HCT116 (cell line): ENCODE data around the gene NAA11. TPM values are rescaled to one million over a fixed set of nuclear protein-coding genes. Genes with fewer than 3 reads are reported as not detected.

Experiments
- ATAC-seq: fragments of 200-7000 bp; cut with Tn5 transposase; 2 replicates; pipeline ENCODE4 v1.9.1; 2020; ENCODE audit warnings: mild to moderate bottlenecking, moderate library complexity
- BruUV-seq: library from RNA; stranded (reverse); fragments of 400-500 nt; replicated peaks from 2 replicates; lab custom pipeline; 2021; lab: Mats Ljungman, UMichigan
- CTCF ChIA-PET: fragments of 300-600 bp; sonication (Branson Sonifier 250); formaldehyde crosslinking; loops from one replicate; lab custom pipeline; 2021; ENCODE audit warnings: antibody characterized with exemption; lab: Charles Lee
- POLR2A ChIA-PET: fragments of 300-600, 350-600 bp; sonication (Branson Sonifier 250); formaldehyde crosslinking; loops from one replicate; lab custom pipeline; 2021; ENCODE audit warnings: antibody characterized with exemption; lab: Charles Lee
- RAD21 ChIA-PET, 2 experiments: fragments of 300-600 bp; sonication (Branson Sonifier 250); formaldehyde crosslinking; loops; one replicate each; lab custom pipeline; 2023; ENCODE audit warnings: low total read pairs in 2 of 2; ENCODE audit not compliant: uncharacterized antibody in 2 of 2, unreplicated experiment in 2 of 2, low non-redundant PET in 1 of 2; lab: Charles Lee
- DNase-seq: peaks from one replicate; pipeline ENCODE4 v3.0.0-alpha.2; 2010; ENCODE audit warnings: low read depth, low spot score
- H2AFZ ChIP-seq: fragments of 200-600 bp; shearing (Covaris generic), sonication (generic); 2 replicates; pipeline ENCODE4 v1.6.1; 2017; ENCODE audit warnings: low read depth, mixed run types, mixed read lengths, antibody characterized with exemption, low read length; ENCODE audit not compliant: poor library complexity, severe bottlenecking
- H3K27ac ChIP-seq: 2 replicates; pipeline ENCODE4 v1.5.1; 2012; ENCODE audit warnings: low read depth, low read length
- H3K27me3 ChIP-seq: fragments of 200-600 bp; sonication (generic); 2 replicates; pipeline ENCODE4 v1.6.1; 2016; ENCODE audit warnings: mixed run types, low read length, mixed read lengths; ENCODE audit not compliant: insufficient read depth
- H3K36me3 ChIP-seq, 2 experiments: fragments of 200-500 bp in 1 of 2; fragments of 200-600 bp in 1 of 2; sonication (Bioruptor generic) in 1 of 2; sonication (generic) in 1 of 2; 2 replicates each; pipeline versions ENCODE4 v1.5.1 to v1.6.1; 2014 to 2016; ENCODE audit warnings: low read length in 2 of 2, inconsistent platforms in 1 of 2, mixed read lengths in 1 of 2, mixed run types in 1 of 2; ENCODE audit not compliant: insufficient read depth in 2 of 2, control insufficient read depth in 1 of 2
- H3K4me1 ChIP-seq, 2 experiments: fragments of 200-600 bp in 1 of 2; sonication (generic) in 1 of 2; 2 replicates each; pipeline versions ENCODE4 v1.5.1 to v1.6.1; 2012 to 2017; ENCODE audit warnings: low read length in 2 of 2, inconsistent platforms in 1 of 2, mild to moderate bottlenecking in 1 of 2, mixed read lengths in 1 of 2, mixed run types in 1 of 2, moderate library complexity in 1 of 2; ENCODE audit not compliant: insufficient read depth in 2 of 2, control insufficient read depth in 1 of 2
- H3K4me2 ChIP-seq: fragments of 200-600 bp; sonication (generic); 2 replicates; pipeline ENCODE4 v1.6.1; 2017; ENCODE audit warnings: mixed run types, low read length, mixed read lengths
- H3K4me3 ChIP-seq, 2 experiments: fragments of 200-600 bp in 1 of 2; sonication (generic) in 1 of 2; replicated peaks in 1 of 2; 2 replicates each; pipeline ENCODE4 v1.5.1; 2011 to 2016; ENCODE audit warnings: low read length in 2 of 2, control low read depth in 1 of 2, low read depth in 1 of 2, mild to moderate bottlenecking in 1 of 2, mixed read lengths in 1 of 2, mixed run types in 1 of 2
- H3K79me2 ChIP-seq: fragments of 200-600 bp; sonication (generic); 2 replicates; pipeline ENCODE4 v1.6.1; 2017; ENCODE audit warnings: mild to moderate bottlenecking, mixed run types, low read length, moderate library complexity, mixed read lengths; ENCODE audit not compliant: insufficient read depth
- H3K9ac ChIP-seq: fragments of 200-600 bp; sonication (generic); 2 replicates; pipeline ENCODE4 v1.6.1; 2016; ENCODE audit warnings: low read length, mixed read lengths
- H3K9me2 ChIP-seq: fragments of 200-600 bp; sonication (generic), shearing (Covaris generic); 2 replicates; pipeline ENCODE4 v1.6.1; 2017; ENCODE audit warnings: mixed run types, mild to moderate bottlenecking, moderate library complexity; ENCODE audit not compliant: insufficient read depth
- H3K9me3 ChIP-seq, 2 experiments: fragments of 200-500 bp in 1 of 2; fragments of 200-600 bp in 1 of 2; sonication (Bioruptor generic) in 1 of 2; sonication (generic) in 1 of 2; 2 replicates each; pipeline ENCODE4 v1.6.1; 2014 to 2017; ENCODE audit warnings: low read length in 2 of 2, mixed read lengths in 2 of 2, inconsistent platforms in 1 of 2, low read depth in 1 of 2, mild to moderate bottlenecking in 1 of 2, mixed run types in 1 of 2, moderate library complexity in 1 of 2; ENCODE audit not compliant: control insufficient read depth in 1 of 2, insufficient read depth in 1 of 2
- H4K20me1 ChIP-seq: fragments of 200-600 bp; sonication (generic), shearing (Covaris generic); 2 replicates; pipeline ENCODE4 v1.6.1; 2017; ENCODE audit warnings: mixed run types, mild to moderate bottlenecking, moderate library complexity; ENCODE audit not compliant: insufficient read depth
- CBX3 ChIP-seq: IDR thresholded peaks from 2 replicates; pipeline ENCODE4 v1.6.1; 2012; ENCODE audit warnings: low read depth
- EGR1 ChIP-seq: IDR thresholded peaks from 2 replicates; pipeline ENCODE4 v1.6.1; 2012; ENCODE audit warnings: low read depth
- ELF1 ChIP-seq: IDR thresholded peaks from 2 replicates; pipeline ENCODE4 v1.6.1; 2012; ENCODE audit warnings: low read depth, borderline replicate concordance
- FOSL1 ChIP-seq: IDR thresholded peaks from 2 replicates; pipeline ENCODE4 v1.6.1; 2012; ENCODE audit warnings: low read depth
- JUND ChIP-seq: IDR thresholded peaks from 2 replicates; pipeline ENCODE4 v1.6.1; 2012
- REST ChIP-seq: IDR thresholded peaks from 2 replicates; pipeline ENCODE4 v1.6.1; 2012; ENCODE audit warnings: low read depth
- SRF ChIP-seq: IDR thresholded peaks from 2 replicates; pipeline ENCODE4 v1.6.1; 2012; ENCODE audit warnings: low read depth
- TCF7L2 ChIP-seq: IDR thresholded peaks from 2 replicates; pipeline ENCODE4 v1.7.0; 2011; ENCODE audit warnings: borderline replicate concordance, inconsistent platforms; ENCODE audit not compliant: insufficient read depth, insufficient read length; ENCODE audit errors: extremely low read depth
- ZFX ChIP-seq: fragments of 450-650 bp; IDR thresholded peaks from 2 replicates; pipeline ENCODE4 v1.6.1; 2017
- ZNF274 ChIP-seq: fragments of 200-500 bp; sonication (Bioruptor generic); IDR thresholded peaks from 2 replicates; pipeline ENCODE4 v1.6.1; 2014; ENCODE audit warnings: mild to moderate bottlenecking, low read depth, low read length, inconsistent platforms
- intact Hi-C: fragments of 100-400 bp; cut with micrococcal nuclease; formaldehyde crosslinking; loops from 2 replicates; pipeline ENCODE4 v1.10.0; 2022
- total RNA-seq: library from RNA; stranded (reverse); gene quantifications from one replicate; pipeline ENCODE4 v1.2.1, GENCODE V29; 2021; ENCODE audit not compliant: unreplicated experiment
- TF ChIP-seq, protein P1 (sequence below): IDR thresholded peaks from 2 replicates; pipeline ENCODE4 v1.6.1; 2012

NAA11 gene
- total RNA-seq, 1 experiment from 2014 or later: not detected

DNA sequence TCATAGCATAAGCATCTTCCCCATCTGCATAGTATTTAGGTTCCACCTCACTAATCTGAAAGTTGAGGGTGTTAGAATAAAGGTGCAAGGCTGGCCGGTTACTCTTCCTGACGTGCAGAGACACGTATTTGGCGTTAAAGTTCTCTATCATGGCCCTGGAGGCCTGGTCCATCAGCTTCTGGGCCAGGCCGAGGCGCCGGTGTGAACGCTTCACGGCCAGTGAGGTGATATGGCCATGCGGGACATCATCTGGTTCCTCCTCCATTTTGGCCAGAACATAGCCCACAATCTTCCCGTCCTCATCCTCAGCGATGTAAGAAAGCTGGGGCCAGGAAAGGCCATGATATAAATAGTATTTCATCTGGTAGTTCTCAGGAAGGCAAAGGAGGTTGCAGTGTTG is 425 bp downstream of the NAA11 start (continued):
- TF ChIP-seq REST: no peak
- no peak for TF ChIP-seq CBX3
- TF ChIP-seq EGR1: no peak
- TF ChIP-seq ZNF274: no peak
- no peak for TF ChIP-seq FOSL1
- TF ChIP-seq JUND: no peak

- no TSS peak for BruUV-seq
Measured at GRCh38 chr4:79319975-79320374, 5.9 kb downstream of the NAA11 start.

More at GRCh38 chr4:79319975-79320374, 5.9 kb downstream of the NAA11 start:
- H3K27ac ChIP-seq: no peak overlapping the region
- no peak overlapping the region for H3K4me3 ChIP-seq
- no peaks in the 10 kb centered on the region for H3K79me2 ChIP-seq
- peaks cover 27% of the 10 kb centered on the region for H3K27me3 ChIP-seq
- H3K9me2 ChIP-seq: no peaks in the 10 kb centered on the region
- no peak overlapping the region for H2AFZ ChIP-seq
- DNase-seq: no peak
- H3K9me3 ChIP-seq: no peaks in the 10 kb centered on the region
- H3K4me2 ChIP-seq: no peak overlapping the region
- CTCF ChIA-PET: interaction anchor here (1.4 kb wide), 1 partner anchor 278 kb away, joined by 3 read pairs; no protein-coding TSS in a partner anchor
- no peak overlapping the region for H3K9ac ChIP-seq
- intact Hi-C loops: no loop called here
- RAD21 ChIA-PET: no interaction called here
- POLR2A ChIA-PET: no interaction called here
- no peak for ATAC-seq
- H3K4me1 ChIP-seq: no peaks in the 10 kb centered on the region
- H3K36me3 ChIP-seq: no peaks in the 10 kb centered on the region
- no peaks in the 10 kb centered on the region; the same call in 1 of the 2 replicates for H4K20me1 ChIP-seq
- TF ChIP-seq SRF: no peak
- TF ChIP-seq ELF1: no peak
- no peak for TF ChIP-seq FOSL1
- no peak for TF ChIP-seq CBX3
- no peak for TF ChIP-seq EGR1
- TF ChIP-seq ZFX: no peak
- TF ChIP-seq, protein P1, sequence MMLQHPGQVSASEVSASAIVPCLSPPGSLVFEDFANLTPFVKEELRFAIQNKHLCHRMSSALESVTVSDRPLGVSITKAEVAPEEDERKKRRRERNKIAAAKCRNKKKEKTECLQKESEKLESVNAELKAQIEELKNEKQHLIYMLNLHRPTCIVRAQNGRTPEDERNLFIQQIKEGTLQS: no peak
- TF ChIP-seq TCF7L2: no peak
- no peak for TF ChIP-seq JUND
- TF ChIP-seq, all 23 proteins: peak for 0
